Keratinocyte (primary cell): ENCODE measurements around the gene OPTN. TPM values are rescaled to one million over a fixed set of nuclear protein-coding genes. Genes with fewer than 3 reads are reported as not detected.

Experiments
- DNase-seq: peaks from one replicate; pipeline ENCODE4 v3.0.0-alpha.2; 2011; ENCODE audit warnings: low read depth, missing footprints, low spot score
- FAIRE-seq: peaks from 2 replicates; lab custom pipeline; 2011; peaks lifted over from hg19 to GRCh38; lab: Jason Lieb, UNC
- H2AFZ ChIP-seq: 2 replicates; pipeline ENCODE4 v1.6.0; 2012; ENCODE audit warnings: low read length, control low read depth, inconsistent platforms; ENCODE audit not compliant: control insufficient read depth
- H3K27ac ChIP-seq: 2 replicates; pipeline ENCODE4 v1.5.1; 2011; ENCODE audit warnings: low read length; ENCODE audit not compliant: control insufficient read depth, insufficient read depth
- H3K27me3 ChIP-seq: 3 replicates; pipeline ENCODE4 v1.6.0; 2011; ENCODE audit warnings: low read length; ENCODE audit not compliant: control insufficient read depth, insufficient read depth; ENCODE audit errors: extremely low read depth
- H3K36me3 ChIP-seq, 2 experiments: 2 replicates in 1 of 2; 3 replicates in 1 of 2; pipeline ENCODE4 v1.5.1; 2011; ENCODE audit warnings: low read length in 2 of 2, mild to moderate bottlenecking in 1 of 2; ENCODE audit not compliant: control insufficient read depth in 2 of 2, insufficient read depth in 2 of 2; ENCODE audit errors: extremely low read depth in 1 of 2
- H3K4me1 ChIP-seq: 3 replicates; pipeline ENCODE4 v1.5.1; 2011; ENCODE audit warnings: low read length; ENCODE audit not compliant: control insufficient read depth, insufficient read depth; ENCODE audit errors: extremely low read depth
- H3K4me2 ChIP-seq: 3 replicates; pipeline ENCODE4 v1.6.0; 2011; ENCODE audit warnings: low read depth, low read length; ENCODE audit not compliant: control insufficient read depth, insufficient read depth; ENCODE audit errors: extremely low read depth
- H3K4me3 ChIP-seq, 3 experiments: fragments of 200-600 bp in 1 of 3; sonication (generic) in 1 of 3; 2 replicates in 2 of 3; 3 replicates in 1 of 3; pipeline ENCODE4 v1.5.1; 2011 to 2016; ENCODE audit warnings: low read length in 3 of 3, mild to moderate bottlenecking in 3 of 3, control low read depth in 2 of 3, inconsistent platforms in 1 of 3, low read depth in 1 of 3, mixed read lengths in 1 of 3, mixed run types in 1 of 3, moderate library complexity in 1 of 3; ENCODE audit not compliant: control insufficient read depth in 2 of 3, insufficient read depth in 2 of 3; ENCODE audit errors: extremely low read depth in 1 of 3
- H3K79me2 ChIP-seq: 2 replicates; pipeline ENCODE4 v1.6.0; 2012; ENCODE audit warnings: low read length; ENCODE audit not compliant: control insufficient read depth, insufficient read depth
- H3K9ac ChIP-seq: 3 replicates; pipeline ENCODE4 v1.6.0; 2011; ENCODE audit warnings: low read length; ENCODE audit not compliant: control insufficient read depth, insufficient read depth; ENCODE audit errors: extremely low read depth
- H3K9me1 ChIP-seq: 3 replicates; pipeline ENCODE4 v1.6.0; 2011; ENCODE audit warnings: low read length; ENCODE audit not compliant: control insufficient read depth, insufficient read depth; ENCODE audit errors: extremely low read depth
- H3K9me3 ChIP-seq: 2 replicates; pipeline ENCODE4 v1.5.1; 2012; ENCODE audit warnings: low read depth, low read length; ENCODE audit not compliant: control insufficient read depth
- H4K20me1 ChIP-seq: 3 replicates; pipeline ENCODE4 v1.6.0; 2011; ENCODE audit warnings: low read length; ENCODE audit not compliant: control insufficient read depth, insufficient read depth; ENCODE audit errors: extremely low read depth
- CTCF ChIP-seq, 3 experiments: IDR thresholded peaks in 1 of 3; conservative IDR thresholded peaks in 1 of 3; optimal IDR thresholded peaks in 1 of 3; 2 replicates in 2 of 3; 3 replicates in 1 of 3; pipeline versions ENCODE3 to v1.5.1; 2011; ENCODE audit warnings: low read length in 3 of 3, mild to moderate bottlenecking in 3 of 3, moderate library complexity in 2 of 3, control low read depth in 1 of 3, inconsistent platforms in 1 of 3; ENCODE audit not compliant: insufficient read depth in 2 of 3; ENCODE audit errors: extremely low read depth in 1 of 3
- EZH2 ChIP-seq: IDR thresholded peaks from one replicate; pipeline ENCODE4 v1.6.1; 2012; ENCODE audit warnings: inconsistent platforms, mild to moderate bottlenecking, low read length, moderate library complexity
- dilution Hi-C: fragments of 300-500 bp; cut with MboI; formaldehyde crosslinking; loops from one replicate; pipeline ENCODE4 v1.7.0; 2020; ENCODE audit warnings: low sequenced_read_pairs; ENCODE audit not compliant: extremely low pct_ligation_motif_present
- polyA plus RNA-seq, 5 experiments: library from polyadenylated mRNA; depleted of rRNA in 3 of 5; stranded (reverse) in 3 of 5; stranded (forward) in 1 of 5; unstranded in 1 of 5; fragments of >200 nt; gene quantifications; 1 replicate in 1 of 5; 2 replicates in 3 of 5; 3 replicates in 1 of 5; pipeline versions ENCODE4 v1.2.1 to v1.2.3, GENCODE V29; 2011 to 2012; ENCODE audit warnings: missing spikeins in 2 of 5, low read depth in 1 of 5, low replicate concordance in 1 of 5

OPTN gene
- polyA plus RNA-seq, 1 donor (not counting 4 experiments of a cell fraction or from before 2014, with no cell fraction given): 71.9 TPM

GRCh38 chr10:13053794-13054462 lies 46.0 kb upstream of the OPTN start:
- no peak for DNase-seq
- Histone ChIP-seq H3K4me1 (no peaks in the 10 kb centered on the region), H3K9ac (no peak overlapping the region), H3K4me2 (no peak overlapping the region), H2AFZ (no peak overlapping the region), H3K79me2 (no peaks in the 10 kb centered on the region), H4K20me1 (no peaks in the 10 kb centered on the region), H3K9me3 (no peaks in the 10 kb centered on the region), H3K27me3 (no peaks in the 10 kb centered on the region), H3K9me1 (no peaks in the 10 kb centered on the region), H3K27ac (no peak overlapping the region), H3K4me3 (no peak overlapping the region), H3K36me3 (no peaks in the 10 kb centered on the region)
- TF ChIP-seq EZH2 (no peak), CTCF (optimal IDR thresholded peaks at IDR 0.05 in 1 of 3, IDR thresholded peaks at IDR 0.05 in 1 of 3, conservative IDR thresholded peaks at IDR 0.05 in 1 of 3; ENCODE audit: extremely low read depth in 1 of 3, insufficient read depth in 2 of 3, low read length in 3 of 3) (no peak)
- no peak for FAIRE-seq
- dilution Hi-C loops: no loop called here

- FAIRE-seq: no peak
- dilution Hi-C loops: no loop called here
Observed at GRCh38 chr10:13054844-13055243, 45.1 kb upstream of the OPTN start.

More at GRCh38 chr10:13054844-13055243, 45.1 kb upstream of the OPTN start:
- no peak overlapping the region for H3K27ac ChIP-seq
- no peak overlapping the region for H3K4me3 ChIP-seq
- no peaks in the 10 kb centered on the region for H3K27me3 ChIP-seq
- H3K4me2 ChIP-seq: no peak overlapping the region
- no peak overlapping the region for H2AFZ ChIP-seq
- no peaks in the 10 kb centered on the region for H3K79me2 ChIP-seq
- H3K9ac ChIP-seq: no peak overlapping the region
- no peaks in the 10 kb centered on the region for H3K4me1 ChIP-seq
- H3K9me3 ChIP-seq: no peaks in the 10 kb centered on the region
- no peak for TF ChIP-seq EZH2
- TF ChIP-seq CTCF (optimal IDR thresholded peaks at IDR 0.05 in 1 of 3, IDR thresholded peaks at IDR 0.05 in 1 of 3, conservative IDR thresholded peaks at IDR 0.05 in 1 of 3; ENCODE audit: extremely low read depth in 1 of 3, insufficient read depth in 2 of 3, low read length in 3 of 3): no peak
- no peaks in the 10 kb centered on the region for H3K36me3 ChIP-seq
- no peaks in the 10 kb centered on the region for H3K9me1 ChIP-seq
- DNase-seq: no peak
- no peaks in the 10 kb centered on the region for H4K20me1 ChIP-seq
